ENCODE results near the gene TH.

DNA sequence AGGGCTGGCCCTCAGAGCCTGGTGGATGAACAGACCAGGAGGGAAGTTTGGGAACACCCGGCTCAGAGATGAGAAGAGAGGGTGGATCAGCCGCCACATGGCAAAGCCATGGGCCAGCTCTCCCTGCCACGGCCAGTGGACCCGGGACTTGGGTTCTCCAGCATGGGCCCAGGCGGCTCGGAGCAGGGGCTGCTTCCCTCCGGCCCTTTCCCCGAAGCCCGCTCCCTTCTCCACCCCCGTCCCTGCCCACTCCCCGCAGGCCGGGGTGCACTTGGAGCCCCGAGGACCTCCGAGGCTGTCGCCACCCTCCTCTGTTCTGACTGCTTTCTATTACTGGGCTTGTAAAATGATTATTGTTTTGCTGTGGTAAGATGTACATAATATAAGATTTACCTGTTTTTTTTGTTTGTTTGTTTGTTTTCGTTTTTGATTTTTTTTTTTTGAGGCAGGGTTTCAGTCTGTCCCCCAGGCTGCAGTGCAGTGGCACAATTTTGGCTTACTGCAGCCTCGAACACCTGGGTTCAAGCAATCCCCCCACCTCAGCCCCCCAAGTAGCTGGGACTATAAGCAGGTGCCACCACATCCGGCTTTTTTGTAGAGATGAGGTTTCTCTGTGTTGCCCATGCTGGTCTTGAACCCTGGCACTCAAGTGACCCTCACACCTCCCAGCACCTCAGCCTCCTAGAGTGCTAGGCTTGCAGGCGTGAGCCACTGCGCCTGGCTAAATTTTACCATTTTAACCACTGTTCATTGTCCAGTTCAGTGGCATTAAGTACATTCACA, 11.3 kb upstream of the TH start:
- TF ChIP-seq, protein P1, sequence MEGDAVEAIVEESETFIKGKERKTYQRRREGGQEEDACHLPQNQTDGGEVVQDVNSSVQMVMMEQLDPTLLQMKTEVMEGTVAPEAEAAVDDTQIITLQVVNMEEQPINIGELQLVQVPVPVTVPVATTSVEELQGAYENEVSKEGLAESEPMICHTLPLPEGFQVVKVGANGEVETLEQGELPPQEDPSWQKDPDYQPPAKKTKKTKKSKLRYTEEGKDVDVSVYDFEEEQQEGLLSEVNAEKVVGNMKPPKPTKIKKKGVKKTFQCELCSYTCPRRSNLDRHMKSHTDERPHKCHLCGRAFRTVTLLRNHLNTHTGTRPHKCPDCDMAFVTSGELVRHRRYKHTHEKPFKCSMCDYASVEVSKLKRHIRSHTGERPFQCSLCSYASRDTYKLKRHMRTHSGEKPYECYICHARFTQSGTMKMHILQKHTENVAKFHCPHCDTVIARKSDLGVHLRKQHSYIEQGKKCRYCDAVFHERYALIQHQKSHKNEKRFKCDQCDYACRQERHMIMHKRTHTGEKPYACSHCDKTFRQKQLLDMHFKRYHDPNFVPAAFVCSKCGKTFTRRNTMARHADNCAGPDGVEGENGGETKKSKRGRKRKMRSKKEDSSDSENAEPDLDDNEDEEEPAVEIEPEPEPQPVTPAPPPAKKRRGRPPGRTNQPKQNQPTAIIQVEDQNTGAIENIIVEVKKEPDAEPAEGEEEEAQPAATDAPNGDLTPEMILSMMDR (IDR thresholded peaks at IDR 0.05), result no peak
- no peak for TF ChIP-seq ZFX (IDR thresholded peaks at IDR 0.05; ENCODE audit: borderline replicate concordance)
